Lung (tissue), 12 donors: Measurements from ENCODE around the gene SFMBT1. TPM values are rescaled to one million over a fixed set of nuclear protein-coding genes. Genes with fewer than 3 reads are reported as not detected.

Experiments used
- ATAC-seq: fragments of 200-7000 bp; cut with Tn5 transposase; one replicate; pipeline ENCODE4 v1.9.1; 2020; ENCODE audit warnings: moderate number of reproducible peaks; ENCODE audit not compliant: insufficient read depth, low FRiP score
- DNase-seq, 3 donors: peaks; one replicate each; pipeline ENCODE4 v3.0.0-alpha.2; 2013 to 2017
- H3K27ac ChIP-seq, 2 donors: one replicate each; pipeline ENCODE4 v1.5.1; 2013; ENCODE audit warnings: mild to moderate bottlenecking in 2 of 2, moderate library complexity in 2 of 2, control low read depth in 1 of 2, inconsistent platforms in 1 of 2, low read depth in 1 of 2, low read length in 1 of 2
- H3K27me3 ChIP-seq, 3 donors: one replicate each; pipeline ENCODE4 v1.5.1; 2013; ENCODE audit warnings: low read length in 2 of 3; ENCODE audit not compliant: control insufficient read depth in 3 of 3, insufficient read depth in 3 of 3
- H3K36me3 ChIP-seq, 4 donors: one replicate each; pipeline ENCODE4 v1.5.1; 2013; ENCODE audit warnings: low read length in 4 of 4, mild to moderate bottlenecking in 1 of 4, moderate library complexity in 1 of 4; ENCODE audit not compliant: control insufficient read depth in 4 of 4, insufficient read depth in 4 of 4
- H3K4me1 ChIP-seq, 5 donors: one replicate each; pipeline ENCODE4 v1.5.1; 2013; ENCODE audit warnings: low read length in 5 of 5, mild to moderate bottlenecking in 2 of 5, moderate library complexity in 1 of 5; ENCODE audit not compliant: control insufficient read depth in 5 of 5, insufficient read depth in 5 of 5
- H3K4me3 ChIP-seq: one replicate; pipeline ENCODE4 v1.5.1; 2013; ENCODE audit warnings: mild to moderate bottlenecking, control low read depth, moderate library complexity
- H3K9ac ChIP-seq, 2 donors: one replicate each; pipeline ENCODE4 v1.5.1; 2013; ENCODE audit warnings: low read length in 2 of 2, control low read depth in 1 of 2; ENCODE audit not compliant: insufficient read depth in 1 of 2
- H3K9me3 ChIP-seq, 4 donors: one replicate each; pipeline ENCODE4 v1.5.1; 2013; ENCODE audit warnings: low read length in 3 of 4, mild to moderate bottlenecking in 1 of 4, moderate library complexity in 1 of 4; ENCODE audit not compliant: control insufficient read depth in 4 of 4, insufficient read depth in 3 of 4
- CTCF ChIP-seq: IDR thresholded peaks from 2 replicates; pipeline ENCODE4 v1.5.1; 2012; ENCODE audit warnings: mild to moderate bottlenecking; ENCODE audit errors: control extremely low read depth, extremely low read depth
- WGBS, 2 donors: extraction: QIAGEN DNeasy Blood & Tissue Kit; methylation state at CpG; one replicate each; pipeline ENCODE4 v1.1.7; 2013; 5-methylcytosine and 5-hydroxymethylcytosine counted together
- polyA plus RNA-seq, 2 donors: library from polyadenylated mRNA; stranded (reverse); fragments of 200-250 nt; gene quantifications; one replicate each; pipeline ENCODE4 v1.2.1, GENCODE V29; 2013
- total RNA-seq, 2 donors: library from RNA; depleted of rRNA in 1 of 2; stranded (reverse); fragments of >200 nt in 1 of 2; gene quantifications; one replicate each; pipeline ENCODE4 v1.2.1, GENCODE V29; 2014 to 2021
- donor health status: control.
- donor health status: control.
- donor health status: Bipolar disorder and iron deficiency.
- donor health status: healthy.
- donor health status: DM: yes; HTN: yes; CAD: no.

SFMBT1 gene
- total and polyA plus RNA-seq, 4 donors, result 3.4 to 19.2 (median 9.7) TPM

GRCh38 chr3:52998771-52999513 lies 46.9 kb downstream of the SFMBT1 start:
- no peak overlapping the region for H3K9ac ChIP-seq
- H3K36me3 ChIP-seq, result peaks cover 0 to 1% (median 0%) of the 10 kb centered on the region in 4 donors
- H3K27me3 ChIP-seq, result no peaks in the 10 kb centered on the region
- TF ChIP-seq CTCF, result no peak
- peaks cover 0 to 2% (median 0%) of the 10 kb centered on the region in 5 donors for H3K4me1 ChIP-seq
- no peak for ATAC-seq
- no peak overlapping the region for H3K4me3 ChIP-seq
- H3K9me3 ChIP-seq, result no peaks in the 10 kb centered on the region
- WGBS, 2 donors, result 94 to 96% methylated on average over 41 of the region's 41 CpGs
- H3K27ac ChIP-seq, result no peak overlapping the region
- no peak for DNase-seq

DNA sequence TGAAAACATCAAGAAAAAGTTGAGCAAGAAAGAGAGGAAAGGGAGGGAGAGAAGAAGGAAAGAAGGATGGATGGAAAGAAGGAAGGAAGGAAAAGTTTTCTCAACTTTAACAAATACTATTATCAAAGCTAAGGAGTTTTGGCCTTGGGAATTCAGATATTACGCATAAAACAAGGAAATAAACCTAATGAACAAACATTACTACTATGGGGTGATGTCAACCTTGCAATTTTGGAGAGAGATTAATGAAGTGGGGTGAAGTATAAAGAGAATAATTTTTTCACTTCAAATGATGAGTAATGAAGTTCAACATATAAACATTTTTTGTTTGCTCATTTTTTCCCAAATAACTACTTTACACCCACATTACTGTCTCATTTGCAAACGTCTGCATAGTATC lies 55.2 kb downstream of the SFMBT1 start:
- 79 to 80% methylated on average over 2 of the region's 2 CpGs for WGBS, 2 donors
- no peaks in the 10 kb centered on the region for H3K27me3 ChIP-seq

DNA sequence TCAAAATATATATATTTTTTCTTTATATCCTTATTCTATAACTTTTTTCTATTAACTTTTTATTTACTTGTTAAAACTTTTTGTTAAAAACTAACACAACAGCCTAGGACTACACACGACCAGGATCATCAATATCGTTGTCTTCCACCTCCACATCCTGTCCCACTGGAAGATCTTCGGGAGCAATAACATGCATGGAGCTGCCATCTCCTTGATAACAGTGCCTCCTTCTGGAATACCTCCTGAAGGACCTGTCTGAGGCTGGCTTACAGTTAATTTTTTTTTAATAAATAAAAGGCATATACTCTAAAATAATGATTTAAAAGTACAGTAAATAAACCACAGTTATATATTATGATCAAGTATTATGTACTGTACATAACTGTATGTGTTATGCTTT lies 58.9 kb downstream of the SFMBT1 start:
- Histone ChIP-seq H3K36me3 (no peaks in the 10 kb centered on the region), H3K27ac (no peak overlapping the region), H3K4me1 (peaks cover 0 to 4% (median 0%) of the 10 kb centered on the region in 5 donors), H3K4me3 (no peak overlapping the region), H3K27me3 (no peaks in the 10 kb centered on the region), H3K9ac (no peak overlapping the region), H3K9me3 (no peaks in the 10 kb centered on the region)
- no peak for ATAC-seq
- WGBS, 2 donors, result 65% methylated on average over 3 of the region's 3 CpGs
- TF ChIP-seq CTCF, result no peak
- no peak for DNase-seq

More for the DNA sequence above, 55.2 kb downstream of the SFMBT1 start:
- TF ChIP-seq CTCF, result no peak
- ATAC-seq (no peak), DNase-seq (no peak)
- H3K9ac ChIP-seq, result no peak overlapping the region
- H3K36me3 ChIP-seq, result no peaks in the 10 kb centered on the region
- no peak overlapping the region for H3K4me3 ChIP-seq
- no peak overlapping the region for H3K27ac ChIP-seq
- H3K9me3 ChIP-seq, result no peaks in the 10 kb centered on the region
- no peaks in the 10 kb centered on the region for H3K4me1 ChIP-seq
